Uterus (tissue), 4 donors: ENCODE results near the gene PAPOLB. TPM values are rescaled to one million over a fixed set of nuclear protein-coding genes. Genes with fewer than 3 reads are reported as not detected.
A peak's percentile ranks its signal among the peaks of the same experiment; 100 is the strongest.

Source experiments
- DNase-seq, 2 donors: peaks; one replicate each; pipeline ENCODE4 v3.0.0-alpha.2; 2019 to 2020
- H3K27ac ChIP-seq, 2 donors: fragments of 200-600 bp; sonication (generic); 1 replicate in 1 of 2; 2 replicates in 1 of 2; pipeline ENCODE4 v1.5.1; 2016 to 2018
- H3K27me3 ChIP-seq, 2 donors: fragments of 200-600 bp; sonication (generic); one replicate each; pipeline ENCODE4 v1.5.1; 2018 to 2019; ENCODE audit warnings: control low read depth in 1 of 2
- H3K36me3 ChIP-seq, 2 donors: fragments of 200-600 bp; sonication (generic); one replicate each; pipeline ENCODE4 v1.5.1; 2019; ENCODE audit warnings: control low read depth in 1 of 2
- H3K4me1 ChIP-seq, 2 donors: fragments of 200-600 bp; sonication (generic); one replicate each; pipeline ENCODE4 v1.5.1; 2018 to 2019; ENCODE audit warnings: control low read depth in 1 of 2
- H3K4me3 ChIP-seq, 2 donors: fragments of 200-600 bp; sonication (generic); 1 replicate in 1 of 2; 2 replicates in 1 of 2; pipeline ENCODE4 v1.5.1; 2018 to 2019; ENCODE audit warnings: mild to moderate bottlenecking in 1 of 2
- H3K9me3 ChIP-seq, 2 donors: fragments of 200-600 bp; sonication (generic); one replicate each; pipeline ENCODE4 v1.5.1; 2019; ENCODE audit warnings: control low read depth in 1 of 2
- POLR2A ChIP-seq, 2 donors: fragments of 450-650 bp; IDR thresholded peaks; one replicate each; pipeline ENCODE4 v1.6.1; 2016; ENCODE audit warnings: antibody characterized with exemption in 2 of 2, mild to moderate bottlenecking in 1 of 2, moderate library complexity in 1 of 2
- intact Hi-C: fragments of 100-400 bp; cut with DNase I; formaldehyde crosslinking; loops from one replicate; pipeline ENCODE4 v1.15.1; 2023; ENCODE audit warnings: low total_unique reads
- total RNA-seq, 4 donors: library from RNA; depleted of rRNA in 3 of 4; stranded (reverse); fragments of >200 nt in 3 of 4; gene quantifications; one replicate each; pipeline versions ENCODE4 v1.1.0 to v1.2.4, GENCODE V29; 2014 to 2023
- TF ChIP-seq, protein P1 (sequence below), 4 experiments: fragments of 200-600 bp in 2 of 4; fragments of 450-650 bp in 2 of 4; sonication (generic) in 2 of 4; IDR thresholded peaks; one replicate each; pipeline ENCODE4 v1.5.1; 2016 to 2019; ENCODE audit warnings: antibody characterized with exemption in 4 of 4, mild to moderate bottlenecking in 2 of 4, moderate library complexity in 1 of 4
- donor health status: DM: yes; HTN: yes; CAD: no.

The PAPOLB gene
- total RNA-seq, 4 donors from 2014 or later = 0.24 to 1.6 (median 0.29) TPM; not detected in 1

DNA sequence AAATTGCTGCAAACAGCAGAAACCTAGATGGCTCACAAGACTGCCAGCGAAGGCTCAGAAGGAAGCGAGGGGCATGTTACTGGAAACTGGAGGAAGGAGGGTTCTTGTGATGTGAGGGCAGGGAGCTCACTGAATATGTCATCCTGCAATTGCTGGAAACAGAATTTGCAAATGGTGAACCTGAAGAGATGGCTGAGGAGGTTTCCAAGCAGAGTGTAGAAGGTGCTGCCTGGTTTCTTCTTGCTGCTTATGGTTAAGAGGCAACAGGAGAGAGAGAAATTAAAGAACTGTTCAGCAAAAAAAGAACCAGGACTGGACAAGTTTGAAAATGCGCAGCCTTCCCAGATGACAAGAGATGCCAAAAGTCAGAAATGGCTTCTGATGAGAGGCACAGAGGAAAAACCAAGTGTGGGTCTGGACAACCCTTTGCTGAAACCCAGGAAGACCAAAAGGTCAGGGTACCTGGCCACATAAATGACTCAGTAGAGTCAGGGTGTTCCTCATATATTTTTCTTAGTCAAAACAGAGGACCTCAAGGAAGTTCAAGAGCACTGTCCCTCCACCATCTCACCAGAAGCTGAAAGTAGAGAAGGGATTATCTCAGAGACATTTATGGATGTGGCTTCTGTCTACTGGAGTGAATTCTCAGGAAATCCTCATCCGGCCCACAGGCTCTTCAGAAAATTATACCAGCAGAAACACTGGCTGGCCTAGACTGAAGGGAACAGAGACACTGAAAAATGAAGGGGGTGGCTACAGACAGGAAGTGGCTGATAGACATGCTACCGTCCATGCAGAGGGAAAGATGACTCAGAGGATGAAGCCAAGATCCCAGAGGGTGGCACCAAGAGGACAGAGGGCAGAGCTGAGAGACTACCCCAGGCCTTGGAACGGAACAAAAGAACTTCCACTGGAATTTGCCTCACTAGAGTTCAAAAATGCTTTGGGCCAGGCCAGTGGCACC lies 10.1 kb downstream of the PAPOLB start:
- no peaks in the 10 kb centered on the region for H3K9me3 ChIP-seq
- no peak for DNase-seq
- no peaks in the 10 kb centered on the region for H3K27me3 ChIP-seq
- no peaks in the 10 kb centered on the region for H3K4me1 ChIP-seq
- no peak overlapping the region for H3K27ac ChIP-seq
- intact Hi-C loops = no loop called here
- H3K36me3 ChIP-seq = no peaks in the 10 kb centered on the region
- H3K4me3 ChIP-seq = no peak overlapping the region
- TF ChIP-seq, protein P1, sequence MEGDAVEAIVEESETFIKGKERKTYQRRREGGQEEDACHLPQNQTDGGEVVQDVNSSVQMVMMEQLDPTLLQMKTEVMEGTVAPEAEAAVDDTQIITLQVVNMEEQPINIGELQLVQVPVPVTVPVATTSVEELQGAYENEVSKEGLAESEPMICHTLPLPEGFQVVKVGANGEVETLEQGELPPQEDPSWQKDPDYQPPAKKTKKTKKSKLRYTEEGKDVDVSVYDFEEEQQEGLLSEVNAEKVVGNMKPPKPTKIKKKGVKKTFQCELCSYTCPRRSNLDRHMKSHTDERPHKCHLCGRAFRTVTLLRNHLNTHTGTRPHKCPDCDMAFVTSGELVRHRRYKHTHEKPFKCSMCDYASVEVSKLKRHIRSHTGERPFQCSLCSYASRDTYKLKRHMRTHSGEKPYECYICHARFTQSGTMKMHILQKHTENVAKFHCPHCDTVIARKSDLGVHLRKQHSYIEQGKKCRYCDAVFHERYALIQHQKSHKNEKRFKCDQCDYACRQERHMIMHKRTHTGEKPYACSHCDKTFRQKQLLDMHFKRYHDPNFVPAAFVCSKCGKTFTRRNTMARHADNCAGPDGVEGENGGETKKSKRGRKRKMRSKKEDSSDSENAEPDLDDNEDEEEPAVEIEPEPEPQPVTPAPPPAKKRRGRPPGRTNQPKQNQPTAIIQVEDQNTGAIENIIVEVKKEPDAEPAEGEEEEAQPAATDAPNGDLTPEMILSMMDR (IDR thresholded peaks at IDR 0.05) = no peak

DNA sequence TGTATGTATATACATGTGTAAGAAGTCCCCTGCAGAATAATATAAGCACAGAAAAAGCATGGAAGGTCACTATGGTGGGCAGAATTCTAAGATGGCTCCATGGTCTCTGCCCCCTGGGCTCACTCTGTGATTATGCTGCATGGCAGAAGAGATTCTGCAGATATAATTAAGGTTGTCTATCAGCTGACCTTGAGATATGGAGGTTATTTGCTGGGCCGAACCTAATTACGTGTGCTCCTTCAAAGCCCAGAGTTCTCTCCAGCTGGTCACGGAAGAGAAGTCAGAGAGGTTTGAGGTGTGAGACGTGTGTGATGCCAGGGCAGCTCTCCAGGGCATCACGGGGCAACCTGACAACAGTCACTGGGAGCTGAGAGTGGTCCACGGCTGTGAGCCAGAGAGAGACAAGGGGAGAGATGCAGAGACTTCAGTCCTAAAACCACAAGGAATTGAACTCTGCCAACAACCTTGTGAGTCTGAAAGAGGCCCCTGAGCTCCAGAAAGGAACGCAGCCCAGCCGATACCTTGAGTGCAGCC lies 11.5 kb downstream of the PAPOLB start:
- H3K4me1 ChIP-seq = no peaks in the 10 kb centered on the region
- TF ChIP-seq, protein P1 (IDR thresholded peaks at IDR 0.05) = no peak
- TF ChIP-seq POLR2A (IDR thresholded peaks at IDR 0.05) = no peak
- no peak overlapping the region for H3K27ac ChIP-seq
- H3K27me3 ChIP-seq = no peaks in the 10 kb centered on the region
- no peak for DNase-seq
- no peak overlapping the region for H3K4me3 ChIP-seq
- H3K9me3 ChIP-seq = no peaks in the 10 kb centered on the region
- no peaks in the 10 kb centered on the region for H3K36me3 ChIP-seq
- intact Hi-C loops = no loop called here

DNA sequence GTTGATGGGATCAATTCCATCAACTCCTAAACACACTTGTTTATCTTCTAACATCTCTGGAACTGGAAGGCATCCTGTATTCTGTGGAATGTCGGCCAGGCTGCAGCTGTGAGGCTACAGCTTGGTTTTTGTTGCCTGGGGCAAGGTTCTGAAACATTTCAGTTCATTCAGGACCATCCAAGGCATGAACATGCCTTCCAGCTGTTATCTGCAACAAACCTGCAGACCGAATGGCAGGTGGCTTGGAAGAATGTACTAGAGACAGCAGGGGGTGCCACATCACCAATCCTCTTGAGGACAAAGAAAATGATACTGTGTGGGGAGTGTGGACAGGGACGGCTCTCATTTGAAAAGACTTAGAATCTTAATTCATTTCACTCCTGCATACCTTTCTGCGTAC lies 12.4 kb downstream of the PAPOLB start:
- Histone ChIP-seq H3K27me3 (no peaks in the 10 kb centered on the region), H3K27ac (peak overlapping the region in 1 of 2 donors; percentile 6), H3K4me3 (no peak overlapping the region), H3K9me3 (no peaks in the 10 kb centered on the region), H3K36me3 (no peaks in the 10 kb centered on the region), H3K4me1 (no peaks in the 10 kb centered on the region)
- TF ChIP-seq POLR2A (IDR thresholded peaks at IDR 0.05) = no peak
- TF ChIP-seq, protein P1 (IDR thresholded peaks at IDR 0.05) = peak in 3 of 4 experiments; percentile 6 to 45 (median 32)
- no peak for DNase-seq
- intact Hi-C loops = no loop called here

DNA sequence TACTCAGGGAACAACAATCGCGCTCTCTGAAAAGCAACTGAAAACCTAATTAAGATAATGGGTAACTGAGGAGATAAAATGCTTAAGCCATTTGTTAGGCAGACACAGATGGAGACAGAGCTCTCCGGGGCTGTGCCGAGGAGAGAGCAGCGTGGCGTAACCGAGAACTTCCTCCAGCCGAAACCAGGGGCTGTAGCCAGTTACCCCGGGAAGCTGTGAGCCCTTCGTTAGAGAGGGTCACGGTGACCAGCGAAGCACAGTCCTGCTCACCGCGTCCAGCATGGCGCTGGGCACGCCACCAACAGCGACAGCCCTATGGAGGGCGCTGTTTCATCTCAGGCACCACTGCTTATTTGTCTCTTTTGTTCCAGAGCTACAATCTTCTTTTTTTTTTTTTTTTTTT lies 16.1 kb downstream of the PAPOLB start:
- peak in 1 of 2 donors; percentile 39 for DNase-seq
- no peak overlapping the region for H3K27ac ChIP-seq
- H3K9me3 ChIP-seq = no peaks in the 10 kb centered on the region
- TF ChIP-seq POLR2A (IDR thresholded peaks at IDR 0.05) = no peak
- TF ChIP-seq, protein P1 (IDR thresholded peaks at IDR 0.05) = no peak
- H3K36me3 ChIP-seq = no peaks in the 10 kb centered on the region
- H3K27me3 ChIP-seq = no peaks in the 10 kb centered on the region
- intact Hi-C loops = no loop called here
- H3K4me1 ChIP-seq = no peaks in the 10 kb centered on the region
- H3K4me3 ChIP-seq = no peak overlapping the region
